HL-60 (cell line): Measurements from ENCODE around the gene PAWR.
"Not testable (repeated sequence)": the region's sequence is repeated elsewhere in the genome, so short reads cannot be mapped to it uniquely, and the experiment has no call there.

Experiments used
- DNase-seq, 2 experiments: peaks; one replicate each; pipeline ENCODE4 v3.0.0-alpha.2; 2010 to 2020; ENCODE audit warnings: low read depth in 1 of 2, low spot score in 1 of 2
- H3K27ac ChIP-seq: fragments of 250-450 bp; sonication (Bioruptor Pico); replicated peaks from 2 replicates; pipeline ENCODE4 v1.5.1; 2020; ENCODE audit warnings: mild to moderate bottlenecking, moderate library complexity
- H3K27me3 ChIP-seq: fragments of 250-450 bp; sonication (Bioruptor Pico); 2 replicates; pipeline ENCODE4 v1.5.1; 2021; ENCODE audit warnings: mild to moderate bottlenecking, moderate library complexity; ENCODE audit not compliant: insufficient read depth, poor library complexity, severe bottlenecking
- H3K4me3 ChIP-seq: replicated peaks from 2 replicates; pipeline ENCODE4 v1.5.1; 2011; ENCODE audit warnings: mild to moderate bottlenecking, control low read depth, low read length; ENCODE audit not compliant: insufficient read depth
- CTCF ChIP-seq: IDR thresholded peaks from one replicate; pipeline ENCODE4 v1.5.1; 2011; ENCODE audit warnings: low read length, control low read depth, inconsistent platforms; ENCODE audit not compliant: insufficient read depth
- GABPA ChIP-seq: IDR thresholded peaks from 2 replicates; pipeline ENCODE4 v1.6.1; 2012; ENCODE audit warnings: low read depth
- POLR2AphosphoS5 ChIP-seq: IDR thresholded peaks from 2 replicates; pipeline ENCODE4 v1.6.1; 2012; ENCODE audit warnings: low read depth
- REST ChIP-seq: IDR thresholded peaks from 2 replicates; pipeline ENCODE4 v1.6.1; 2012; ENCODE audit warnings: low read depth; ENCODE audit not compliant: insufficient replicate concordance
- SPI1 ChIP-seq: IDR thresholded peaks from 2 replicates; pipeline ENCODE4 v1.6.1; 2012; ENCODE audit warnings: low read depth, mild to moderate bottlenecking, borderline replicate concordance

PAWR gene

GRCh38 chr12:79566452-79567174, 124.2 kb downstream of the PAWR start:
- TF ChIP-seq SPI1, result no peak
- no peak for TF ChIP-seq REST
- no peak for TF ChIP-seq GABPA
- TF ChIP-seq POLR2AphosphoS5, result no peak
- no peak overlapping the region for H3K27ac ChIP-seq
- H3K4me3 ChIP-seq, result no peak overlapping the region
- no peaks in the 10 kb centered on the region for H3K27me3 ChIP-seq
- DNase-seq, result no peak

DNA sequence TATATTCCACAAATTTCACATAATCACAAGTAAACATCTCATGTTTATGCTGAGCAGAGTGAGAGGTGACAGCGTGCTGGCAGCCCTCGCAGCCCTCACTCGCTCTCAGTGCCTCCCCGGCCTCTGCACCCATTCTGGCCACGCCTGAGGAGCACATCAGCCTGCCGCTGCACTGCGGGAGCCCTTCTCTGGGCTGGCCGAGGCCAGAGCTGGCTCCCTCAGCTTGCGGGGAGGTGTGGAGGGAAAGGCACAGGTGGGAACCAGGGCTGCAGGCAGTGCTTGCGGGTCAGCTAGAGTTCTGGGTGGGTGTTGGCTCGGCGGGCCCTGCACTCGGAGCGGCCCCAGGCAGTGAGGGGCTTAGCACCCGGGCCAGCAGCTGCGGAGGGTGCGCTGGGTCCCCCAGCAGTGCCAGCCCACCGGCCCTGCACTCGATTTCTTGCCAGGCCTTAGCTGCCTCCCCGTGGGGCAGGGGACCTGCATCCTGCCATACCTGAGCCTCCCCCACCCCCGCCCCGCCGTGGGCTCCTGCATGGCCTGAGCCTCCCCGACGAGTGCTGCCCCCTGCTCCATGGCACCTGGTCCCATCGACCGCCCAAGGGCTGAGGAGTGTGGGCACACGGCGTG, 125.9 kb downstream of the PAWR start:
- not testable (repeated sequence) for H3K27ac ChIP-seq, DNase-seq, H3K4me3 ChIP-seq, H3K27me3 ChIP-seq

- Histone ChIP-seq H3K27ac (no peak overlapping the region), H3K27me3 (no peaks in the 10 kb centered on the region), H3K4me3 (no peak overlapping the region)
- no peak for DNase-seq
- no peak for TF ChIP-seq POLR2AphosphoS5
- no peak for TF ChIP-seq SPI1
- TF ChIP-seq GABPA, result no peak
- TF ChIP-seq REST, result no peak
- TF ChIP-seq CTCF, result no peak
Observed at GRCh38 chr12:79563021-79563740, 127.6 kb downstream of the PAWR start.

DNA sequence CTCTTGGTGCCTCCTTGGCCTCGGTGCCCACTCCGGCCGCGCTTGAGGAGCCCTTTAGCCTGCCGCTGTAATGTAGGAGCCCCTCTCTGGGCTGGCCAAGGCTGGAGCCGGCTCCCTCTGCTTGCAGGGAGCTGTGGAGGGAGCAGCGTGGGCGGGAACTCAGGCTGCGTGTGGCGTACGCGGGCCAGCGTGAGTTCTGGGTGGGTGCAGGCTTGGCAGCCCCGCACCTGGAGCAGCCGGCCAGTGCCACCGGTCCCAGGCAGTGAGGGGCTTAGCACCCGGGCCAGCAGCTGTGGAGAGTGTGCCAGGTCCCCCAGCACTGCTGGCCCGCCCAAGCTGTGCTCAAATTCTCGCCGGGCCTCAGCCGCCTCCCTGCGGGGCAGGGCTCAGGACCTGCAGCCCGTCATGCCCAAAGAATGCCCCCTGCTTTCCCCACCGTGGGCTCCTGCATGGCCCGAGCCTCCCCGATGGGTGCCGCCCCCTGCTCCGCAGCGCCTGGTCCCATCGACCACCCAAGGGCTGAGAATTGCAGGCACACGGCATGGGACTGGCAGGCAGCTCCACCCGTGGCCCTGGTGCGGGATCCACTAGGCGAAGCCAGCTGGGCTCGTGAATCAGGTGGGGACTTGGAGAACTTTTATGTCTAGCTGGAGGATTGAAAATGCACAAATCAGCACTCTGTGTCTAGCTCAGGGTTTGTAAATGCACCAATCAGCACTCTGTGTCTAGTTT, 129.2 kb downstream of the PAWR start:
- DNase-seq, result no peak
- Histone ChIP-seq H3K27me3 (no peaks in the 10 kb centered on the region), H3K4me3 (no peak overlapping the region), H3K27ac (no peak overlapping the region)
- TF ChIP-seq GABPA (no peak), CTCF (no peak), REST (no peak), SPI1 (no peak), POLR2AphosphoS5 (no peak)
